H1 (cell line): ENCODE data around the gene MYOM1. TPM values are rescaled to one million over a fixed set of nuclear protein-coding genes. Genes with fewer than 3 reads are reported as not detected.

Experiments used
- CTCF ChIA-PET: fragments of 300-600 bp; sonication (Branson Sonifier 250); formaldehyde crosslinking; loops from one replicate; lab custom pipeline; 2021; ENCODE audit not compliant: partially characterized antibody; lab: Charles Lee
- POLR2A ChIA-PET: fragments of 300-600 bp; sonication (Branson Sonifier 250); formaldehyde crosslinking; loops from one replicate; lab custom pipeline; 2021; ENCODE audit warnings: inconsistent platforms; ENCODE audit not compliant: partially characterized antibody; lab: Charles Lee
- DNase-seq, 2 experiments: peaks; one replicate each; pipeline versions ENCODE4 v3.0.0 to v3.0.0-alpha.2; 2010 to 2022; ENCODE audit warnings: low spot score in 2 of 2, low read depth in 1 of 2, mixed read lengths in 1 of 2
- FAIRE-seq: peaks from 2 replicates; lab custom pipeline; 2011; peaks lifted over from hg19 to GRCh38; lab: Jason Lieb, UNC
- H2AFZ ChIP-seq: 2 replicates; pipeline ENCODE4 v1.8.1; 2012; ENCODE audit warnings: low read length, inconsistent platforms
- H2AK5ac ChIP-seq: 2 replicates; pipeline ENCODE4 v1.6.1; 2013; ENCODE audit warnings: low read depth, low read length
- H2BK120ac ChIP-seq: replicated peaks from 2 replicates; pipeline ENCODE3; 2013; ENCODE audit warnings: low read depth, low read length, inconsistent platforms
- H2BK12ac ChIP-seq: 2 replicates; pipeline ENCODE4 v1.6.1; 2013; ENCODE audit warnings: low read depth, low read length
- H2BK15ac ChIP-seq: 2 replicates; pipeline ENCODE4 v1.6.1; 2013; ENCODE audit warnings: low read length
- H2BK20ac ChIP-seq: 2 replicates; pipeline ENCODE4 v1.6.1; 2013; ENCODE audit warnings: low read length
- H2BK5ac ChIP-seq: 2 replicates; pipeline ENCODE4 v1.6.1; 2013; ENCODE audit warnings: low read depth, low read length
- H3K14ac ChIP-seq: 2 replicates; pipeline ENCODE4 v1.6.1; 2013; ENCODE audit warnings: inconsistent platforms; ENCODE audit not compliant: insufficient read length
- H3K18ac ChIP-seq: 2 replicates; pipeline ENCODE4 v1.6.1; 2013; ENCODE audit warnings: low read length; ENCODE audit errors: extremely low read depth
- H3K23ac ChIP-seq: 2 replicates; pipeline ENCODE4 v1.6.1; 2013; ENCODE audit warnings: inconsistent platforms; ENCODE audit not compliant: insufficient read length
- H3K23me2 ChIP-seq: 2 replicates; pipeline ENCODE4 v1.6.1; 2013; ENCODE audit warnings: low read depth, low read length
- H3K27ac ChIP-seq: 2 replicates; pipeline ENCODE4 v1.6.1; 2011; ENCODE audit warnings: low read depth, low read length, inconsistent platforms
- H3K27me3 ChIP-seq, 4 experiments: replicated peaks in 1 of 4; 1 replicate in 1 of 4; 2 replicates in 3 of 4; pipeline versions ENCODE4 v1.6.1 to v1.8.1; 2011 to 2013; ENCODE audit warnings: low read length in 3 of 4, mild to moderate bottlenecking in 3 of 4, inconsistent platforms in 2 of 4, mixed read lengths in 2 of 4, moderate library complexity in 1 of 4; ENCODE audit not compliant: control insufficient read depth in 3 of 4, insufficient read depth in 3 of 4; ENCODE audit errors: extremely low read depth in 1 of 4
- H3K36me3 ChIP-seq, 4 experiments: 2 replicates each; pipeline versions ENCODE4 v1.6.1 to v1.8.1; 2011 to 2013; ENCODE audit warnings: mild to moderate bottlenecking in 4 of 4, low read length in 3 of 4, moderate library complexity in 2 of 4, control low read depth in 1 of 4, inconsistent platforms in 1 of 4; ENCODE audit not compliant: insufficient read depth in 4 of 4, control insufficient read depth in 2 of 4
- H3K4ac ChIP-seq: replicated peaks from 2 replicates; pipeline ENCODE3; 2013; ENCODE audit warnings: low read length, low read depth, mixed read lengths, inconsistent platforms; ENCODE audit not compliant: insufficient read length
- H3K4me1 ChIP-seq, 4 experiments: replicated peaks in 1 of 4; 1 replicate in 1 of 4; 2 replicates in 3 of 4; pipeline versions ENCODE4 v1.6.1 to v1.8.1; 2011 to 2013; ENCODE audit warnings: low read length in 3 of 4, inconsistent platforms in 2 of 4, mixed read lengths in 1 of 4; ENCODE audit not compliant: insufficient read depth in 4 of 4, control insufficient read depth in 3 of 4
- H3K4me2 ChIP-seq, 2 experiments: 2 replicates each; pipeline versions ENCODE4 v1.6.1 to v1.8.1; 2011 to 2013; ENCODE audit warnings: low read depth in 2 of 2, low read length in 2 of 2, control low read depth in 1 of 2, inconsistent platforms in 1 of 2, mild to moderate bottlenecking in 1 of 2; ENCODE audit not compliant: insufficient read depth in 1 of 2
- H3K4me3 ChIP-seq, 4 experiments: fragments of 200-600, 300-600 bp in 1 of 4; sonication (generic), shearing (Covaris generic), sonication (Bioruptor Twin) in 1 of 4; 2 replicates each; pipeline versions ENCODE4 v1.5.1 to v1.8.1; 2011 to 2016; ENCODE audit warnings: low read length in 4 of 4, low read depth in 3 of 4, control low read depth in 2 of 4, inconsistent platforms in 2 of 4, mild to moderate bottlenecking in 2 of 4, mixed read lengths in 1 of 4, moderate library complexity in 1 of 4; ENCODE audit not compliant: insufficient read depth in 2 of 4; ENCODE audit errors: extremely low read depth in 1 of 4
- H3K56ac ChIP-seq: replicated peaks from 2 replicates; pipeline ENCODE3; 2013; ENCODE audit warnings: low read depth, mild to moderate bottlenecking, mixed read lengths, low read length, inconsistent platforms; ENCODE audit not compliant: insufficient read length
- H3K79me1 ChIP-seq: 2 replicates; pipeline ENCODE4 v1.6.1; 2013; ENCODE audit warnings: low read depth, low read length, control low read depth
- H3K79me2 ChIP-seq, 2 experiments: 2 replicates each; pipeline versions ENCODE4 v1.6.1 to v1.8.1; 2012 to 2013; ENCODE audit warnings: low read length in 2 of 2, mild to moderate bottlenecking in 2 of 2, inconsistent platforms in 1 of 2; ENCODE audit not compliant: insufficient read depth in 2 of 2, control insufficient read depth in 1 of 2
- H3K9ac ChIP-seq, 4 experiments: replicated peaks in 1 of 4; 1 replicate in 1 of 4; 2 replicates in 3 of 4; pipeline versions ENCODE4 v1.6.1 to v1.8.1; 2011 to 2013; ENCODE audit warnings: low read depth in 3 of 4, low read length in 3 of 4, control low read depth in 2 of 4, mild to moderate bottlenecking in 2 of 4, moderate library complexity in 2 of 4, inconsistent platforms in 1 of 4; ENCODE audit errors: extremely low read depth in 1 of 4
- H3K9me3 ChIP-seq, 2 experiments: 2 replicates each; pipeline versions ENCODE4 v1.6.1 to v1.8.1; 2012 to 2013; ENCODE audit warnings: mild to moderate bottlenecking in 2 of 2, moderate library complexity in 2 of 2, control low read depth in 1 of 2, inconsistent platforms in 1 of 2, low read depth in 1 of 2, low read length in 1 of 2, mixed read lengths in 1 of 2; ENCODE audit not compliant: insufficient read depth in 2 of 2
- H4K20me1 ChIP-seq, 2 experiments: replicated peaks in 1 of 2; 2 replicates each; pipeline versions ENCODE3 to v1.8.1; 2011 to 2013; ENCODE audit warnings: inconsistent platforms in 2 of 2, low read length in 2 of 2, mild to moderate bottlenecking in 1 of 2; ENCODE audit not compliant: insufficient read depth in 2 of 2, control insufficient read depth in 1 of 2
- H4K5ac ChIP-seq: 2 replicates; pipeline ENCODE4 v1.6.1; 2013; ENCODE audit warnings: low read length, low read depth, mixed read lengths, inconsistent platforms; ENCODE audit not compliant: insufficient read length
- H4K8ac ChIP-seq: 2 replicates; pipeline ENCODE4 v1.8.0; 2013; ENCODE audit warnings: mild to moderate bottlenecking, moderate library complexity, low read length, inconsistent platforms; ENCODE audit not compliant: insufficient read depth; ENCODE audit errors: extremely low read depth
- H4K91ac ChIP-seq: replicated peaks from 2 replicates; pipeline ENCODE3; 2013; ENCODE audit warnings: low read length, mixed read lengths, inconsistent platforms; ENCODE audit not compliant: insufficient read length
- CTCF ChIP-seq, 3 experiments: IDR thresholded peaks; 1 replicate in 2 of 3; 2 replicates in 1 of 3; pipeline versions ENCODE4 v1.5.1 to v1.6.1; 2011; ENCODE audit warnings: low read length in 3 of 3, mild to moderate bottlenecking in 3 of 3, inconsistent platforms in 2 of 3, low read depth in 1 of 3, moderate library complexity in 1 of 3; ENCODE audit not compliant: insufficient read depth in 1 of 3; ENCODE audit errors: control extremely low read depth in 1 of 3
- RAD21 ChIP-seq, 2 experiments: IDR thresholded peaks in 1 of 2; conservative IDR thresholded peaks in 1 of 2; 2 replicates each; pipeline ENCODE4 v1.6.1; 2011; ENCODE audit warnings: low read depth in 2 of 2, low read length in 2 of 2, improper control_type of control experiment in 1 of 2, inconsistent platforms in 1 of 2, mild to moderate bottlenecking in 1 of 2, moderate library complexity in 1 of 2
- RFX5 ChIP-seq: IDR thresholded peaks from 2 replicates; pipeline ENCODE4 v1.6.1; 2011; ENCODE audit warnings: low read depth, low read length, improper control_type of control experiment, borderline replicate concordance
- WGBS, 2 experiments: shearing (Covaris generic) in 1 of 2; methylation state at CpG; one replicate each; pipeline versions ENCODE4 v1.1.6 to v1.1.7; 2013 to 2015; ENCODE audit warnings: low lambda C conversion rate in 2 of 2, mixed read lengths in 2 of 2, inconsistent platforms in 1 of 2, low coverage in 1 of 2, missing lambda C conversion rate in 1 of 2; ENCODE audit not compliant: insufficient replicate concordance in 2 of 2, insufficient coverage in 1 of 2, insufficient read length in 1 of 2; ENCODE audit errors: extremely low coverage in 1 of 2, missing lambda C conversion rate in 1 of 2; 5-methylcytosine and 5-hydroxymethylcytosine counted together
- polyA plus RNA-seq, 7 experiments: library from polyadenylated mRNA; depleted of rRNA in 3 of 7; stranded (reverse) in 5 of 7; unstranded in 2 of 7; fragments of >200 nt in 5 of 7; fragments of 200-250 nt in 2 of 7; gene quantifications; 1 replicate in 5 of 7; 2 replicates in 1 of 7; 4 replicates in 1 of 7; pipeline versions ENCODE4 v1.2.1 to v1.2.3, GENCODE V29; 2011 to 2013; ENCODE audit warnings: missing spikeins in 2 of 7, mixed read lengths in 2 of 7
- total RNA-seq: library from RNA; stranded (reverse); fragmentation: NEBNext Ultra II Directional; extraction: Animal tissue kit (Norgen Biotek cat#: 25700); gene quantifications from 2 replicates; pipeline ENCODE4 v1.2.1, GENCODE V29; 2021

Gene MYOM1
- total and polyA plus RNA-seq, 2 of the 8 experiments (the other 6 are each of a cell fraction or from before 2014, with no cell fraction given) = 0.06 to 0.32 TPM

GRCh38 chr18:3062798-3063680, 156.7 kb downstream of the MYOM1 start:
- Histone ChIP-seq H2BK12ac (no peak overlapping the region), H3K27ac (no peak overlapping the region), H3K9me3 (no peaks in the 10 kb centered on the region), H2AK5ac (no peak overlapping the region), H2BK20ac (no peak overlapping the region), H4K8ac (no peak overlapping the region), H3K4me1 (no peaks in the 10 kb centered on the region), H3K4ac (no peak overlapping the region), H2BK15ac (no peak overlapping the region), H3K56ac (no peak overlapping the region), H3K79me1 (no peaks in the 10 kb centered on the region), H2BK5ac (no peak overlapping the region), H4K20me1 (no peaks in the 10 kb centered on the region), H3K4me2 (no peak overlapping the region), H3K79me2 (no peaks in the 10 kb centered on the region), H3K14ac (no peak overlapping the region), H4K5ac (no peak overlapping the region), H3K9ac (no peak overlapping the region), H4K91ac (no peak overlapping the region), H3K4me3 (no peak overlapping the region), H2BK120ac (no peak overlapping the region), H2AFZ (no peak overlapping the region), H3K27me3 (no peaks in the 10 kb centered on the region), H3K23ac (no peak overlapping the region), H3K36me3 (no peaks in the 10 kb centered on the region), H3K23me2 (no peaks in the 10 kb centered on the region), H3K18ac (peak overlapping the region; percentile 48)
- FAIRE-seq (peak; percentile 32), DNase-seq (peak in 1 of 2 experiments; percentile 83)
- WGBS, 2 experiments = 72% methylated on average over 16 of the region's 16 CpGs; no CpG with 5 or more reads in 1 of the 2 experiments
- ChIA-PET POLR2A (interaction anchor here (0.6 kb wide), 1 partner anchor 80 kb away, joined by 3 read pairs; no protein-coding TSS in a partner anchor), CTCF (interaction anchor here (0.6 to 5.5 kb wide), 46 partner anchors 9 to 704 kb away, joined by 3 to 47 read pairs (median 5); no protein-coding TSS in a partner anchor)
- TF ChIP-seq CTCF (IDR thresholded peaks at IDR 0.05; ENCODE audit: control extremely low read depth in 1 of 3, insufficient read depth in 1 of 3, low read depth in 1 of 3, low read length in 3 of 3) (peak; percentile 73 to 83 (median 82)), RAD21 (IDR thresholded peaks at IDR 0.05 in 1 of 2, conservative IDR thresholded peaks at IDR 0.05 in 1 of 2; ENCODE audit: low read depth in 2 of 2, low read length in 2 of 2) (peak; percentile 64 to 79), RFX5 (no peak)
